Measurements from ENCODE around the gene XRN1.

XRN1 gene, protein sequence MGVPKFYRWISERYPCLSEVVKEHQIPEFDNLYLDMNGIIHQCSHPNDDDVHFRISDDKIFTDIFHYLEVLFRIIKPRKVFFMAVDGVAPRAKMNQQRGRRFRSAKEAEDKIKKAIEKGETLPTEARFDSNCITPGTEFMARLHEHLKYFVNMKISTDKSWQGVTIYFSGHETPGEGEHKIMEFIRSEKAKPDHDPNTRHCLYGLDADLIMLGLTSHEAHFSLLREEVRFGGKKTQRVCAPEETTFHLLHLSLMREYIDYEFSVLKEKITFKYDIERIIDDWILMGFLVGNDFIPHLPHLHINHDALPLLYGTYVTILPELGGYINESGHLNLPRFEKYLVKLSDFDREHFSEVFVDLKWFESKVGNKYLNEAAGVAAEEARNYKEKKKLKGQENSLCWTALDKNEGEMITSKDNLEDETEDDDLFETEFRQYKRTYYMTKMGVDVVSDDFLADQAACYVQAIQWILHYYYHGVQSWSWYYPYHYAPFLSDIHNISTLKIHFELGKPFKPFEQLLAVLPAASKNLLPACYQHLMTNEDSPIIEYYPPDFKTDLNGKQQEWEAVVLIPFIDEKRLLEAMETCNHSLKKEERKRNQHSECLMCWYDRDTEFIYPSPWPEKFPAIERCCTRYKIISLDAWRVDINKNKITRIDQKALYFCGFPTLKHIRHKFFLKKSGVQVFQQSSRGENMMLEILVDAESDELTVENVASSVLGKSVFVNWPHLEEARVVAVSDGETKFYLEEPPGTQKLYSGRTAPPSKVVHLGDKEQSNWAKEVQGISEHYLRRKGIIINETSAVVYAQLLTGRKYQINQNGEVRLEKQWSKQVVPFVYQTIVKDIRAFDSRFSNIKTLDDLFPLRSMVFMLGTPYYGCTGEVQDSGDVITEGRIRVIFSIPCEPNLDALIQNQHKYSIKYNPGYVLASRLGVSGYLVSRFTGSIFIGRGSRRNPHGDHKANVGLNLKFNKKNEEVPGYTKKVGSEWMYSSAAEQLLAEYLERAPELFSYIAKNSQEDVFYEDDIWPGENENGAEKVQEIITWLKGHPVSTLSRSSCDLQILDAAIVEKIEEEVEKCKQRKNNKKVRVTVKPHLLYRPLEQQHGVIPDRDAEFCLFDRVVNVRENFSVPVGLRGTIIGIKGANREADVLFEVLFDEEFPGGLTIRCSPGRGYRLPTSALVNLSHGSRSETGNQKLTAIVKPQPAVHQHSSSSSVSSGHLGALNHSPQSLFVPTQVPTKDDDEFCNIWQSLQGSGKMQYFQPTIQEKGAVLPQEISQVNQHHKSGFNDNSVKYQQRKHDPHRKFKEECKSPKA (N-terminal part only)

DNA sequence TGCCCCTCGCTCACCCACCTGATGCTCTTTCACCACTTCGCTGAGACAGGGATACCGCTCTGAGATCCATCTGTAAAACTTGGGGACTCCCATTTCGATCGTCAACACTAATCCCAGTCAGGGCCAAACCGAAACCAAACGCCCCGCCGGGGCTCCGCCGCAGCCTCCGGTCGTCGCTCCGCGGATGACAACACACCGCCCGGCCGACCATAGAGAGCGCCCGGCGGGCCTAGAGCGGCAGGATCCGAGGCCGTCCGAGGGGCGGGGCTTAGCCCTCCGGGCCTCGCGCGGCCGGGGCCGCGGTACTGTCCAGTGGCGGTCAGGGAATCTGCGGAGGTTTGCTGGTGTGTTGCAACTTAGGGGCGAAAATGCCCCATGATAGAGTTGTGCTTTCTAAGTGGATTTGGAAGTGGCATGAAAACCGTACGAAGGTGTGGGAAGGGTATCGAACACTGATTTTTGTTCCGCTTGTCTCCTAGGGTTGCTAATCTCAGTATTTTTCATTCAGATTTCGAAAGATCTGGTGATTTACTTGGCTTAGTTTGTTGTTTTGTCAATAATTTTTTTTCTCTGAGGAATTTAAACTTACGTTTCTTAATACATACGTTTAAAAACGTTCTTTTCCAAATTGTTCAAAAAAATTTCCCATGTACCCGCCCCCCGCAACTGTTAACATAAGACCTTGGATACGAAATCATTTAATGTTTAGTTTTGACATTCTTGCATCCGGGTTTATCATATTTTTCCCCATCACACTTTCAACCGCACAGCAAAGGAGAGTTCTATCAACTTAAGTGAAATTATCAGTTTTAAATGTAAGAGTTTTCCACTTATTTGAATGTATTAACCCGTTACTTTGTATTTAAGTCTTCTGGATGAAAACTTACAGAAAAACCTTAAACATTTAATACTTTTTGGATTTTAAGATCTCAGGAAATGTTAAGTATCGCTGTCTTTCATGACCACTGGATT, at the start of gene XRN1:
XRN1 (minus strand) TSS at position 186 of the 972 bp plus-strand sequence; CDS start at position 93, 93 bp downstream.
- Histone ChIP-seq H3K79me2 (ENCODE audit: insufficient read depth, low read depth) (peaks cover 45% of the 10 kb centered on the region), H3K27ac (peak within 1 kb of the TSS; percentile 95), H3K36me3 (ENCODE audit: insufficient read depth) (no peaks in the 10 kb centered on the region)

DNA sequence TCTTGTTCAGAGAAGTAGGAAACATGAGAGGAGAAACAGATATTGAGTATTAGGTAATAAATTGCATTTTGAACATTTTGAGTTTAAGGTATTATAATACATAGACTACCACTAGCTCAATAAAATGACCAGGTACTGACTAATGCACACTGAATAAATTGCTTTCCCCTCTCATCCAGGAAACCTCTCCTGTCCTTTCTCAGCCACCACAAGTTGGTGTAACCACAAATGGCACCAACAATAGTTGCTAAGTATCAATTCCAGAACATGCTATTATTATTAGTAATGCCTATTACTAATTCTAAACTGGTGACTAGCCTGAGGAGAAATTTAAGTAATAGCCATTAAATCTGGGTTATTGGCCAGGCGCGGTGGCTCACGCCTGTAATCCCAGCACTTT, 47.3 kb upstream of the XRN1 start:
- Histone ChIP-seq H3K4me2 (no peak overlapping the region), H3K27me3 (ENCODE audit: insufficient read depth, low read depth) (no peaks in the 10 kb centered on the region), H3K4me1 (ENCODE audit: low read depth, poor library complexity, severe bottlenecking) (no peaks in the 10 kb centered on the region), H3K9ac (no peak overlapping the region), H3K27ac (no peak overlapping the region), H3K36me3 (ENCODE audit: insufficient read depth) (peaks cover 7% of the 10 kb centered on the region; the same call in 1 of the 2 replicates), H4K20me1 (ENCODE audit: insufficient read depth) (no peaks in the 10 kb centered on the region), H3K79me2 (ENCODE audit: insufficient read depth, low read depth) (no peaks in the 10 kb centered on the region), H2AFZ (ENCODE audit: low read depth) (no peak overlapping the region), H3K4me3 (IDR thresholded peaks at IDR 0.05; ENCODE audit: insufficient read depth, low read depth, low read length) (no peak overlapping the region)
- TF ChIP-seq, protein P1, sequence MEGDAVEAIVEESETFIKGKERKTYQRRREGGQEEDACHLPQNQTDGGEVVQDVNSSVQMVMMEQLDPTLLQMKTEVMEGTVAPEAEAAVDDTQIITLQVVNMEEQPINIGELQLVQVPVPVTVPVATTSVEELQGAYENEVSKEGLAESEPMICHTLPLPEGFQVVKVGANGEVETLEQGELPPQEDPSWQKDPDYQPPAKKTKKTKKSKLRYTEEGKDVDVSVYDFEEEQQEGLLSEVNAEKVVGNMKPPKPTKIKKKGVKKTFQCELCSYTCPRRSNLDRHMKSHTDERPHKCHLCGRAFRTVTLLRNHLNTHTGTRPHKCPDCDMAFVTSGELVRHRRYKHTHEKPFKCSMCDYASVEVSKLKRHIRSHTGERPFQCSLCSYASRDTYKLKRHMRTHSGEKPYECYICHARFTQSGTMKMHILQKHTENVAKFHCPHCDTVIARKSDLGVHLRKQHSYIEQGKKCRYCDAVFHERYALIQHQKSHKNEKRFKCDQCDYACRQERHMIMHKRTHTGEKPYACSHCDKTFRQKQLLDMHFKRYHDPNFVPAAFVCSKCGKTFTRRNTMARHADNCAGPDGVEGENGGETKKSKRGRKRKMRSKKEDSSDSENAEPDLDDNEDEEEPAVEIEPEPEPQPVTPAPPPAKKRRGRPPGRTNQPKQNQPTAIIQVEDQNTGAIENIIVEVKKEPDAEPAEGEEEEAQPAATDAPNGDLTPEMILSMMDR (conservative IDR thresholded peaks at IDR 0.05; ENCODE audit: low read depth, low read length) = no peak

More for the DNA sequence above, at the start of gene XRN1:
- Histone ChIP-seq H3K4me2 (peak within 1 kb of the TSS; percentile 90), H3K9ac (peak within 1 kb of the TSS; percentile 96), H3K27me3 (ENCODE audit: insufficient read depth, low read depth) (no peaks in the 10 kb centered on the region), H3K4me3 (IDR thresholded peaks at IDR 0.05; ENCODE audit: insufficient read depth, low read depth, low read length) (peak within 1 kb of the TSS; percentile 95), H2AFZ (ENCODE audit: low read depth) (peak within 1 kb of the TSS; percentile 92), H3K4me1 (ENCODE audit: low read depth, poor library complexity, severe bottlenecking) (peaks cover 19% of the 10 kb centered on the region), H4K20me1 (ENCODE audit: insufficient read depth) (no peaks in the 10 kb centered on the region)
- TF ChIP-seq, protein P1 (conservative IDR thresholded peaks at IDR 0.05; ENCODE audit: low read depth, low read length) = no peak

DNA sequence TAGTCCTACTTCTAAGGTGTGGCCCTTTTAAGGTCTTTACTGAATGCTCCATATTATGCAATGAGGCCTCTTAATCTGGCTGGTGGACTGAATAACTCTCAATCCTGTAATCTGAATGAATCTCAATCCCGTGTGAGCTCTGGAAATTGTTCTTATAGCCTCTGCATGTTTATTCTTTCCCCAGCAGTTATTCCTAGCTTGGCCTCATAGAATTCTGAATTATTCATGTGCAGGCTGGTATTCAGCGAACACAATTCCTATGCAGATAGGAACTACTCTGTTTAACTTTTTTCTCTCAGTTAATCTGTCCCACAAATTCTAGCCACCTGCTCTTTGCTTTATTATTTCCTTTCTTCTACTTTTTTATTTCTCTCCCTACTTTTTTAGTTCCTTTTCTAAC, 44.3 kb upstream of the XRN1 start:
- Histone ChIP-seq H3K4me2 (no peak overlapping the region), H3K27me3 (ENCODE audit: insufficient read depth, low read depth) (no peaks in the 10 kb centered on the region), H2AFZ (ENCODE audit: low read depth) (no peak overlapping the region), H3K4me1 (ENCODE audit: low read depth, poor library complexity, severe bottlenecking) (no peaks in the 10 kb centered on the region), H3K4me3 (IDR thresholded peaks at IDR 0.05; ENCODE audit: insufficient read depth, low read depth, low read length) (no peak overlapping the region), H4K20me1 (ENCODE audit: insufficient read depth) (no peaks in the 10 kb centered on the region), H3K36me3 (ENCODE audit: insufficient read depth) (no peaks in the 10 kb centered on the region; the same call in 1 of the 2 replicates), H3K9ac (no peak overlapping the region), H3K79me2 (ENCODE audit: insufficient read depth, low read depth) (no peaks in the 10 kb centered on the region), H3K27ac (no peak overlapping the region)
- TF ChIP-seq, protein P1 (conservative IDR thresholded peaks at IDR 0.05; ENCODE audit: low read depth, low read length) = no peak

All from KMS-11 (cell line).